Measurements from ENCODE around the gene SLC39A8. TPM values are rescaled to one million over a fixed set of nuclear protein-coding genes. Genes with fewer than 3 reads are reported as not detected.

The SLC39A8 gene
- total RNA-seq, 1 experiment from 2014 or later = 35.9 TPM

DNA sequence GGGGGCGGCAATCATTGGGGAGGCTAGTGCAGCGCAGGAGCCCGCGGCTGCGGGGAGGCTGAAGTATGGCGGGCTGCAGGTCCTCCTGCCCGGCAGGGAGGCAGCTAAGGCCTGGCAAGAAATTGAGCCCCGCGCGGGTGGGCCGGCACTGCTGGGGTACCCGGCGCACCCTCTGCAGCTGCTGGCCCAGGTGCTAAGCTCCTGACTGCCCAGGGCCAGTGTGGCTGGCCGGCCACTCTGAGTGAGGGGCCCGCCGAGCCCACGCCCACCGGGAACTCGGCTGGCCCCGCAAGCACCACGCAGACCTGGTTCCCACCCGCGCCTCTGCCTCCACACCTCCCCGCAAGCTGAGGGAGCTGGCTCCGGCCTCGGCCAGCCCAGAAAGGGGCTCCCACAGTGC, 94.9 kb downstream of the SLC39A8 start:
- no peak for ATAC-seq
- Mint-ChIP-seq H3K9me3 (peaks cover 28% of the 10 kb centered on the region), H3K27ac (no peak overlapping the region), H3K36me3 (peaks cover 12% of the 10 kb centered on the region), H3K4me3 (no peak overlapping the region), H3K4me1 (no peaks in the 10 kb centered on the region), H3K27me3 (ENCODE audit: low read depth) (no peaks in the 10 kb centered on the region)
- CTCF ChIA-PET = no interaction called here
- TF ChIP-seq ZNF121 (CRISPR knock-in tag; IDR thresholded peaks at IDR 0.05) (no peak), JAZF1 (CRISPR knock-in tag; IDR thresholded peaks at IDR 0.05) (no peak), ESRRA (CRISPR knock-in tag; IDR thresholded peaks at IDR 0.05; ENCODE audit: borderline replicate concordance) (0 out of 2 replicates have a peak, but pooled peaks have one; percentile 23), GRHL2 (CRISPR knock-in tag; IDR thresholded peaks at IDR 0.05; ENCODE audit: insufficient replicate concordance, severe bottlenecking) (no peak), ZNF317 (CRISPR knock-in tag; IDR thresholded peaks at IDR 0.05; ENCODE audit: borderline replicate concordance, low read depth) (no peak), FOXJ3 (CRISPR knock-in tag; IDR thresholded peaks at IDR 0.05; ENCODE audit: borderline replicate concordance) (no peak), RORB (CRISPR knock-in tag; IDR thresholded peaks at IDR 0.05) (no peak), HMGA2 (CRISPR knock-in tag; IDR thresholded peaks at IDR 0.05) (no peak)
- TF ChIP-seq, protein P1, sequence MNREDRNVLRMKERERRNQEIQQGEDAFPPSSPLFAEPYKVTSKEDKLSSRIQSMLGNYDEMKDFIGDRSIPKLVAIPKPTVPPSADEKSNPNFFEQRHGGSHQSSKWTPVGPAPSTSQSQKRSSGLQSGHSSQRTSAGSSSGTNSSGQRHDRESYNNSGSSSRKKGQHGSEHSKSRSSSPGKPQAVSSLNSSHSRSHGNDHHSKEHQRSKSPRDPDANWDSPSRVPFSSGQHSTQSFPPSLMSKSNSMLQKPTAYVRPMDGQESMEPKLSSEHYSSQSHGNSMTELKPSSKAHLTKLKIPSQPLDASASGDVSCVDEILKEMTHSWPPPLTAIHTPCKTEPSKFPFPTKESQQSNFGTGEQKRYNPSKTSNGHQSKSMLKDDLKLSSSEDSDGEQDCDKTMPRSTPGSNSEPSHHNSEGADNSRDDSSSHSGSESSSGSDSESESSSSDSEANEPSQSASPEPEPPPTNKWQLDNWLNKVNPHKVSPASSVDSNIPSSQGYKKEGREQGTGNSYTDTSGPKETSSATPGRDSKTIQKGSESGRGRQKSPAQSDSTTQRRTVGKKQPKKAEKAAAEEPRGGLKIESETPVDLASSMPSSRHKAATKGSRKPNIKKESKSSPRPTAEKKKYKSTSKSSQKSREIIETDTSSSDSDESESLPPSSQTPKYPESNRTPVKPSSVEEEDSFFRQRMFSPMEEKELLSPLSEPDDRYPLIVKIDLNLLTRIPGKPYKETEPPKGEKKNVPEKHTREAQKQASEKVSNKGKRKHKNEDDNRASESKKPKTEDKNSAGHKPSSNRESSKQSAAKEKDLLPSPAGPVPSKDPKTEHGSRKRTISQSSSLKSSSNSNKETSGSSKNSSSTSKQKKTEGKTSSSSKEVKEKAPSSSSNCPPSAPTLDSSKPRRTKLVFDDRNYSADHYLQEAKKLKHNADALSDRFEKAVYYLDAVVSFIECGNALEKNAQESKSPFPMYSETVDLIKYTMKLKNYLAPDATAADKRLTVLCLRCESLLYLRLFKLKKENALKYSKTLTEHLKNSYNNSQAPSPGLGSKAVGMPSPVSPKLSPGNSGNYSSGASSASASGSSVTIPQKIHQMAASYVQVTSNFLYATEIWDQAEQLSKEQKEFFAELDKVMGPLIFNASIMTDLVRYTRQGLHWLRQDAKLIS (CRISPR knock-in tag; IDR thresholded peaks at IDR 0.05; ENCODE audit: borderline replicate concordance) = no peak
- DNase-seq (ENCODE audit: low spot score) = no peak
- POLR2A ChIA-PET = no interaction called here

DNA sequence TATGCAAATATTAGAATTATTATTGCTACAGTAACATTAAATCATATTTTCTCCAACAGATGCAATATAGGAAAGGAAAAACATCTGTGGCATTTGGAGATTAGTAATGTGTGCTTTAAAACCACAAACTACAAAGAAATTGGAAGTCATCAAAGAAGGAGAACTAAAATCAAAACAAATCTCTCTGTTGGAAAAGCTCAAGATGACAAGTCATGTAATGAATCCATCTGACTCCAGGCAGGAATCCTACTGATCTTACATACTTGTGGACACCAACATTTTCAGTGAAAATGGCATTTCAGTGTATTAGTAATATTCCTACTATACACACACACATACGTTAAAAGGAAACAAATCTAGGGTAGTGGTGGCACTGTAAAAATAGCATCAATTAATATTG, 98.2 kb downstream of the SLC39A8 start:
- ChIA-PET POLR2A (no interaction called here), CTCF (interaction anchor here (0.9 to 1.4 kb wide), 2 partner anchors 11 to 184 kb away, joined by 3 to 4 read pairs; no protein-coding TSS in a partner anchor)
- Mint-ChIP-seq H3K4me3 (no peak overlapping the region), H3K4me1 (no peaks in the 10 kb centered on the region), H3K9me3 (peaks cover 47% of the 10 kb centered on the region), H3K27ac (no peak overlapping the region), H3K27me3 (ENCODE audit: low read depth) (no peaks in the 10 kb centered on the region), H3K36me3 (peaks cover 24% of the 10 kb centered on the region)
- no peak for DNase-seq (ENCODE audit: low spot score)
- no peak for ATAC-seq
- no peak for TF ChIP-seq ZNF138 (CRISPR knock-in tag; conservative IDR thresholded peaks at IDR 0.05)
- TF ChIP-seq, protein P2, sequence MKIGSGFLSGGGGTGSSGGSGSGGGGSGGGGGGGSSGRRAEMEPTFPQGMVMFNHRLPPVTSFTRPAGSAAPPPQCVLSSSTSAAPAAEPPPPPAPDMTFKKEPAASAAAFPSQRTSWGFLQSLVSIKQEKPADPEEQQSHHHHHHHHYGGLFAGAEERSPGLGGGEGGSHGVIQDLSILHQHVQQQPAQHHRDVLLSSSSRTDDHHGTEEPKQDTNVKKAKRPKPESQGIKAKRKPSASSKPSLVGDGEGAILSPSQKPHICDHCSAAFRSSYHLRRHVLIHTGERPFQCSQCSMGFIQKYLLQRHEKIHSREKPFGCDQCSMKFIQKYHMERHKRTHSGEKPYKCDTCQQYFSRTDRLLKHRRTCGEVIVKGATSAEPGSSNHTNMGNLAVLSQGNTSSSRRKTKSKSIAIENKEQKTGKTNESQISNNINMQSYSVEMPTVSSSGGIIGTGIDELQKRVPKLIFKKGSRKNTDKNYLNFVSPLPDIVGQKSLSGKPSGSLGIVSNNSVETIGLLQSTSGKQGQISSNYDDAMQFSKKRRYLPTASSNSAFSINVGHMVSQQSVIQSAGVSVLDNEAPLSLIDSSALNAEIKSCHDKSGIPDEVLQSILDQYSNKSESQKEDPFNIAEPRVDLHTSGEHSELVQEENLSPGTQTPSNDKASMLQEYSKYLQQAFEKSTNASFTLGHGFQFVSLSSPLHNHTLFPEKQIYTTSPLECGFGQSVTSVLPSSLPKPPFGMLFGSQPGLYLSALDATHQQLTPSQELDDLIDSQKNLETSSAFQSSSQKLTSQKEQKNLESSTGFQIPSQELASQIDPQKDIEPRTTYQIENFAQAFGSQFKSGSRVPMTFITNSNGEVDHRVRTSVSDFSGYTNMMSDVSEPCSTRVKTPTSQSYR (CRISPR knock-in tag; IDR thresholded peaks at IDR 0.05) = no peak
- no peak for TF ChIP-seq ETV6 (CRISPR knock-in tag; IDR thresholded peaks at IDR 0.05)
- TF ChIP-seq EMX1 (CRISPR knock-in tag; IDR thresholded peaks at IDR 0.05) = no peak
- TF ChIP-seq, protein P3, sequence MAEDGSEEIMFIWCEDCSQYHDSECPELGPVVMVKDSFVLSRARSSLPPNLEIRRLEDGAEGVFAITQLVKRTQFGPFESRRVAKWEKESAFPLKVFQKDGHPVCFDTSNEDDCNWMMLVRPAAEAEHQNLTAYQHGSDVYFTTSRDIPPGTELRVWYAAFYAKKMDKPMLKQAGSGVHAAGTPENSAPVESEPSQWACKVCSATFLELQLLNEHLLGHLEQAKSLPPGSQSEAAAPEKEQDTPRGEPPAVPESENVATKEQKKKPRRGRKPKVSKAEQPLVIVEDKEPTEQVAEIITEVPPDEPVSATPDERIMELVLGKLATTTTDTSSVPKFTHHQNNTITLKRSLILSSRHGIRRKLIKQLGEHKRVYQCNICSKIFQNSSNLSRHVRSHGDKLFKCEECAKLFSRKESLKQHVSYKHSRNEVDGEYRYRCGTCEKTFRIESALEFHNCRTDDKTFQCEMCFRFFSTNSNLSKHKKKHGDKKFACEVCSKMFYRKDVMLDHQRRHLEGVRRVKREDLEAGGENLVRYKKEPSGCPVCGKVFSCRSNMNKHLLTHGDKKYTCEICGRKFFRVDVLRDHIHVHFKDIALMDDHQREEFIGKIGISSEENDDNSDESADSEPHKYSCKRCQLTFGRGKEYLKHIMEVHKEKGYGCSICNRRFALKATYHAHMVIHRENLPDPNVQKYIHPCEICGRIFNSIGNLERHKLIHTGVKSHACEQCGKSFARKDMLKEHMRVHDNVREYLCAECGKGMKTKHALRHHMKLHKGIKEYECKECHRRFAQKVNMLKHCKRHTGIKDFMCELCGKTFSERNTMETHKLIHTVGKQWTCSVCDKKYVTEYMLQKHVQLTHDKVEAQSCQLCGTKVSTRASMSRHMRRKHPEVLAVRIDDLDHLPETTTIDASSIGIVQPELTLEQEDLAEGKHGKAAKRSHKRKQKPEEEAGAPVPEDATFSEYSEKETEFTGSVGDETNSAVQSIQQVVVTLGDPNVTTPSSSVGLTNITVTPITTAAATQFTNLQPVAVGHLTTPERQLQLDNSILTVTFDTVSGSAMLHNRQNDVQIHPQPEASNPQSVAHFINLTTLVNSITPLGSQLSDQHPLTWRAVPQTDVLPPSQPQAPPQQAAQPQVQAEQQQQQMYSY (CRISPR knock-in tag; IDR thresholded peaks at IDR 0.05) = no peak
- TF ChIP-seq KAT7 (CRISPR knock-in tag; IDR thresholded peaks at IDR 0.05; ENCODE audit: borderline replicate concordance) = no peak
- no peak for TF ChIP-seq TEAD4 (CRISPR knock-in tag; IDR thresholded peaks at IDR 0.05)
- TF ChIP-seq ZNF219 (CRISPR knock-in tag; IDR thresholded peaks at IDR 0.05; ENCODE audit: borderline replicate concordance) = no peak
- TF ChIP-seq, protein P4, sequence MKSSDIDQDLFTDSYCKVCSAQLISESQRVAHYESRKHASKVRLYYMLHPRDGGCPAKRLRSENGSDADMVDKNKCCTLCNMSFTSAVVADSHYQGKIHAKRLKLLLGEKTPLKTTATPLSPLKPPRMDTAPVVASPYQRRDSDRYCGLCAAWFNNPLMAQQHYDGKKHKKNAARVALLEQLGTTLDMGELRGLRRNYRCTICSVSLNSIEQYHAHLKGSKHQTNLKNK (CRISPR knock-in tag; IDR thresholded peaks at IDR 0.05) = no peak
- TF ChIP-seq, protein P5, sequence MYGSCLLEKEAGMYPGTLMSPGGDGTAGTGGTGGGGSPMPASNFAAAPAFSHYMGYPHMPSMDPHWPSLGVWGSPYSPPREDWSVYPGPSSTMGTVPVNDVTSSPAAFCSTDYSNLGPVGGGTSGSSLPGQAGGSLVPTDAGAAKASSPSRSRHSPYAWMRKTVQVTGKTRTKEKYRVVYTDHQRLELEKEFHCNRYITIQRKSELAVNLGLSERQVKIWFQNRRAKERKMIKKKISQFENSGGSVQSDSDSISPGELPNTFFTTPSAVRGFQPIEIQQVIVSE (CRISPR knock-in tag; IDR thresholded peaks at IDR 0.05; ENCODE audit: borderline replicate concordance) = no peak
- no peak for TF ChIP-seq GTF2I (CRISPR knock-in tag; conservative IDR thresholded peaks at IDR 0.05)
